ENCODE data around the gene FRK.

GRCh38 chr6:116099036-116099435, 38.3 kb upstream of the FRK start:
- TF ChIP-seq CTCF (IDR thresholded peaks at IDR 0.05) (no peak), POLR2A (IDR thresholded peaks at IDR 0.05) (no peak)
